GM21423 (cell line): ENCODE results near the gene STK36.

Experiments used
- ATAC-seq: cut with Tn5 transposase; IDR thresholded peaks from one replicate; pipeline ENCODE4 v1.9.1; 2021; ENCODE audit warnings: mild to moderate bottlenecking, moderate library complexity; ENCODE audit not compliant: unreplicated experiment

STK36 gene

GRCh38 chr2:218744615-218745014 is 72.7 kb downstream of the STK36 start:
- ATAC-seq: no peak

DNA sequence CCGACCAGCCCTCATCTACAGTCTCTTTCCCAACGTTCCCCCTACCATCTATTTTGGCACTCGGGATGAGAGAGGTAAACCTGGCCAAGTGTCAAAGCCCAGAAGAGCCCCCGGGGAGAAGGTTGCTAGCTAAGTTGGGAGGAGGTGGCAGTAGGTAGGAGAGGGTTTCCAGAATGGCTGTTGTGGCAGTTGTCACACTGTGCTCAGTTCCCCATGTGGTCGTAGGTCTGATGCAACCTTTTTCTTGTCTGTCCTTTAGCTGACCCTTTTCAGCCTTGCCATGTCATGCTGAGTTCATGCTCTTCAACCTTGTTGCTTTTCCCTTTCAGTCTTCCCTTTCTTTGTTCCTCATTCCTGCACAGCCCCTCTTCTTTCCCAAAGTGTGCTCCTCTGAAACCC is 73.3 kb downstream of the STK36 start:
- ATAC-seq: no peak

- ATAC-seq: no peak
These were observed 73.9 kb downstream of the STK36 start for GRCh38 chr2:218745559-218746469.

GRCh38 chr2:218746470-218746795 is 74.5 kb downstream of the STK36 start:
- no peak for ATAC-seq

- ATAC-seq: no peak
These were observed 75.1 kb downstream of the STK36 start for GRCh38 chr2:218746960-218747359.

- ATAC-seq: no peak
These were observed 77.0 kb downstream of the STK36 start for GRCh38 chr2:218748741-218749441.
